Loucy (cell line): ENCODE measurements around the gene EP400.

ENCODE experiments used
- H2AFZ ChIP-seq: fragments of 200-600 bp; sonication (generic); 2 replicates; pipeline ENCODE4 v1.6.0; 2016; ENCODE audit warnings: antibody characterized with exemption, mild to moderate bottlenecking, low read length, moderate library complexity
- H3F3A ChIP-seq: fragments of 200-600 bp; 2 replicates; pipeline ENCODE4 v1.6.0; 2016; ENCODE audit warnings: antibody characterized with exemption, low read depth, mild to moderate bottlenecking
- H3K27me3 ChIP-seq: fragments of 200-600 bp; sonication (generic); 2 replicates; pipeline ENCODE4 v1.6.1; 2014; ENCODE audit warnings: low read length, mild to moderate bottlenecking; ENCODE audit not compliant: insufficient read depth, poor library complexity, severe bottlenecking
- H3K36me3 ChIP-seq: fragments of 200-600 bp; sonication (generic); 2 replicates; pipeline ENCODE4 v1.6.1; 2016; ENCODE audit warnings: low read length; ENCODE audit not compliant: insufficient read depth
- H3K4me1 ChIP-seq: fragments of 200-600 bp; sonication (generic); 2 replicates; pipeline ENCODE4 v1.5.1; 2014; ENCODE audit warnings: low read length, mild to moderate bottlenecking; ENCODE audit not compliant: insufficient read depth, poor library complexity, severe bottlenecking
- H3K4me2 ChIP-seq: fragments of 200-600 bp; sonication (generic); 2 replicates; pipeline ENCODE4 v1.6.0; 2014; ENCODE audit warnings: antibody characterized with exemption, low read length, low read depth, mild to moderate bottlenecking; ENCODE audit not compliant: poor library complexity, severe bottlenecking
- H3K4me3 ChIP-seq: fragments of 200-600 bp; sonication (generic); 2 replicates; pipeline ENCODE4 v1.5.1; 2014; ENCODE audit warnings: low read length, mild to moderate bottlenecking, mixed read lengths; ENCODE audit not compliant: poor library complexity, severe bottlenecking
- H3K79me2 ChIP-seq: fragments of 200-600 bp; sonication (generic); 2 replicates; pipeline ENCODE4 v1.6.1; 2014; ENCODE audit warnings: low read length; ENCODE audit not compliant: insufficient read depth
- H3K9ac ChIP-seq: fragments of 200-600 bp; sonication (generic); 2 replicates; pipeline ENCODE4 v1.6.0; 2014; ENCODE audit warnings: mild to moderate bottlenecking, low read depth, low read length, moderate library complexity; ENCODE audit not compliant: poor library complexity, severe bottlenecking
- H3K9me2 ChIP-seq: fragments of 200-600 bp; sonication (generic); replicated peaks from 2 replicates; pipeline ENCODE4 v1.6.1; 2016; ENCODE audit warnings: low read depth, low read length, mixed read lengths
- H3K9me3 ChIP-seq: fragments of 200-600 bp; sonication (generic); 2 replicates; pipeline ENCODE4 v1.6.1; 2014; ENCODE audit warnings: mild to moderate bottlenecking, antibody characterized with exemption, low read length, low read depth; ENCODE audit not compliant: insufficient read depth
- H4K20me1 ChIP-seq: fragments of 200-600 bp; sonication (generic); 2 replicates; pipeline ENCODE4 v1.6.0; 2014; ENCODE audit warnings: antibody characterized with exemption, low read length, mild to moderate bottlenecking; ENCODE audit not compliant: insufficient read depth, poor library complexity, severe bottlenecking
- EZH2phosphoT487 ChIP-seq: fragments of 200-600 bp; IDR thresholded peaks from 2 replicates; pipeline ENCODE4 v1.6.1; 2018; ENCODE audit warnings: antibody characterized with exemption, mild to moderate bottlenecking, moderate library complexity, borderline replicate concordance
- TF ChIP-seq, protein P1 (sequence below): fragments of 200-600 bp; sonication (generic); conservative IDR thresholded peaks from 2 replicates; pipeline ENCODE4 v1.5.1; 2014; ENCODE audit warnings: mild to moderate bottlenecking, antibody characterized with exemption, low read length

The EP400 gene

DNA sequence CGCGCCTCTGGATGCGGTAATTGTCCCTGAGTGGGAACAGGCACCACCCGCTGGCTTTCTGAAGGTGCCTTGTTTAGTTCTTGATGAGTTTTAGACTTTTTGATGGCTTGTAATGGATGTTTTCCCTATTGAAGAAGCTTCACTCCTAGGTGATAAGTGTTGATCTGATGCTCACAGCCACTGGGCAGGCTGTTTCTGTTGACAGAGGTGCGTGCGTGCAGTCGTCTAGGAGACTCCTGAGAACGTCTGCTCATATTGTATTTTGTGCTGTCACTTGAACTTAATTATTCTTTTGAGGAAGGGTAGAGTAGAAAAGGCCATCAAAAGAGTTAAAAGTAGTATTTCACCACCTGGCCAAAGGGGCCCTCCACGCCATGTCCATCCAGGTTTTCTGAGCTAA lies 70.5 kb downstream of the EP400 start:
- Histone ChIP-seq H3K4me3 (no peak overlapping the region), H2AFZ (no peak overlapping the region), H3K9me3 (no peaks in the 10 kb centered on the region), H3K79me2 (no peaks in the 10 kb centered on the region), H4K20me1 (no peaks in the 10 kb centered on the region), H3K9me2 (no peaks in the 10 kb centered on the region), H3K4me1 (no peaks in the 10 kb centered on the region), H3K36me3 (peaks cover 91% of the 10 kb centered on the region), H3K9ac (no peak overlapping the region), H3K4me2 (no peak overlapping the region), H3K27me3 (no peaks in the 10 kb centered on the region), H3F3A (no peaks in the 10 kb centered on the region)
- TF ChIP-seq, protein P1, sequence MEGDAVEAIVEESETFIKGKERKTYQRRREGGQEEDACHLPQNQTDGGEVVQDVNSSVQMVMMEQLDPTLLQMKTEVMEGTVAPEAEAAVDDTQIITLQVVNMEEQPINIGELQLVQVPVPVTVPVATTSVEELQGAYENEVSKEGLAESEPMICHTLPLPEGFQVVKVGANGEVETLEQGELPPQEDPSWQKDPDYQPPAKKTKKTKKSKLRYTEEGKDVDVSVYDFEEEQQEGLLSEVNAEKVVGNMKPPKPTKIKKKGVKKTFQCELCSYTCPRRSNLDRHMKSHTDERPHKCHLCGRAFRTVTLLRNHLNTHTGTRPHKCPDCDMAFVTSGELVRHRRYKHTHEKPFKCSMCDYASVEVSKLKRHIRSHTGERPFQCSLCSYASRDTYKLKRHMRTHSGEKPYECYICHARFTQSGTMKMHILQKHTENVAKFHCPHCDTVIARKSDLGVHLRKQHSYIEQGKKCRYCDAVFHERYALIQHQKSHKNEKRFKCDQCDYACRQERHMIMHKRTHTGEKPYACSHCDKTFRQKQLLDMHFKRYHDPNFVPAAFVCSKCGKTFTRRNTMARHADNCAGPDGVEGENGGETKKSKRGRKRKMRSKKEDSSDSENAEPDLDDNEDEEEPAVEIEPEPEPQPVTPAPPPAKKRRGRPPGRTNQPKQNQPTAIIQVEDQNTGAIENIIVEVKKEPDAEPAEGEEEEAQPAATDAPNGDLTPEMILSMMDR = no peak
- TF ChIP-seq EZH2phosphoT487 = no peak

DNA sequence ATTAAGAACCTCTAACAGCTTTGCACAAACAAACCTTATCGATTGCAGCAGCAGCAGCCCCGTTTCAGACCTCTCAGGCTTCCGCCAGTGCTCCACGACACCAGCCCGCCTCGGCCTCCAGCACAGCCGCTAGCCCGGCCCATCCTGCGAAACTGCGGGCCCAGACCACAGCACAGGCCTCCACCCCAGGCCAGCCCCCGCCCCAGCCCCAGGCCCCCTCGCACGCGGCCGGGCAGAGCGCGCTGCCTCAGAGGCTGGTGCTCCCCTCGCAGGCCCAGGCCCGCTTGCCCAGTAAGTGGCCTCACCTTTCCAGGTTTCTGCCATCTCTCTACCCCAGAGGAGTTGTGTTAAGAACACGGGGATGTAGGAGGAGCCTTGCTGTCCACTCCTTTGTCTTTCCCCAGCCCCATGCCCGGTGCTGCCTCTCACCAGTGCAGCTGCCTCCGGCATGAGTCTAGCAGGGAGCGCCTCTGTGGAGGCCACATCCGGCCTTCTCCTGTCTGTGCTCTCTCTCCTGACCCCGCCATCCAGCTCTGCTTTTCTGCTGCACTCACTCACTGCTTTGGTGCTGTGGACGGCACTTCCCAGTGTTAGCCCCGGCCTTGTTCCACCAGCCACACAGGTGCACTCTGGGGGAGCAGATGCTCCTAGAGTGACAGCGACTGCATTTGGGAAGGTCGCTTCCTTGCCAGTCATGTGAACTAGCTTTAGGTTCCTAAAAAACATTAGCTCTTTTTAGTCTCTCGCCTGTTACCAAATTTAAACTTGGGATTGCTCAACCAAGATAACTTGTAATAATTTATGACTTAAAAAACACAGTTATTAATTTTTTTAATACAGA lies 71.5 kb downstream of the EP400 start:
- no peaks in the 10 kb centered on the region for H3K9me2 ChIP-seq
- no peaks in the 10 kb centered on the region for H4K20me1 ChIP-seq
- no peaks in the 10 kb centered on the region for H3K27me3 ChIP-seq
- no peak overlapping the region for H2AFZ ChIP-seq
- H3K4me2 ChIP-seq = no peak overlapping the region
- no peak for TF ChIP-seq EZH2phosphoT487
- TF ChIP-seq, protein P1 = no peak
- no peaks in the 10 kb centered on the region for H3K79me2 ChIP-seq
- H3K4me3 ChIP-seq = no peak overlapping the region
- no peak overlapping the region for H3K9ac ChIP-seq
- H3K36me3 ChIP-seq = peaks cover 91% of the 10 kb centered on the region
- no peaks in the 10 kb centered on the region for H3F3A ChIP-seq
- H3K9me3 ChIP-seq = no peaks in the 10 kb centered on the region
- H3K4me1 ChIP-seq = no peaks in the 10 kb centered on the region

DNA sequence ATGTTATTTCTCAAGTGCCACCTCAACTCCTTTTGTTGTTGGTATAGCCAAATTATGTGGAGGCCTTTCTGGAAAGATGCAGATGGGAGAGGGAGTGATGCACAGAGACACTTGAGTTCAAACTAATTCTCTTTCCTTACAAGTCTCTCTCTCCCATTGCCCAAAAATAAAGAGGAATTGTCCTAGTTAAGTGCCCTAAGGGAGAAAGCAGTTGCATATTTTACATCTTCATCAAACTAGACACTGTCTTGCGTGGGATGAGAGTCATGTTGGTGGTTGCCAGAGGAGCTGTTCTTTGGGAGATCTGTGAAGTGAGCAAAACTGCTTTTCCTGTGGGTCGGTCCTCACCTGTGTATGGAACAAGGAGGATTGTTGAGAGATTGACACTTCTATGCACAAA lies 72.2 kb downstream of the EP400 start:
- Histone ChIP-seq H3K79me2 (no peaks in the 10 kb centered on the region), H3F3A (no peaks in the 10 kb centered on the region), H3K9me2 (no peaks in the 10 kb centered on the region), H3K4me2 (no peak overlapping the region), H3K4me3 (no peak overlapping the region), H3K9ac (no peak overlapping the region), H4K20me1 (no peaks in the 10 kb centered on the region), H3K27me3 (no peaks in the 10 kb centered on the region), H2AFZ (no peak overlapping the region), H3K9me3 (no peaks in the 10 kb centered on the region), H3K36me3 (peaks cover 92% of the 10 kb centered on the region), H3K4me1 (no peaks in the 10 kb centered on the region)
- TF ChIP-seq, protein P1 = no peak
- no peak for TF ChIP-seq EZH2phosphoT487
